Measurements from ENCODE around the gene LRRN2. TPM values are rescaled to one million over a fixed set of nuclear protein-coding genes. Genes with fewer than 3 reads are reported as not detected.

LRRN2 gene
- total RNA-seq, 1 experiment from 2014 or later = 5.3 TPM

GRCh38 chr1:204581759-204582158 lies 103.8 kb downstream of the LRRN2 start:
- Mint-ChIP-seq H3K9me3 (peaks cover 3% of the 10 kb centered on the region; the same call in 1 of the 2 replicates), H3K4me3 (no peak overlapping the region), H3K27ac (no peak overlapping the region), H3K27me3 (ENCODE audit: low read depth) (peaks cover 13% of the 10 kb centered on the region), H3K4me1 (peaks cover 47% of the 10 kb centered on the region), H3K36me3 (no peaks in the 10 kb centered on the region; the same call in 1 of the 2 replicates)
- CTCF ChIA-PET = interaction anchor here (0.9 kb wide), 1 partner anchor 165 kb away, joined by 3 read pairs; no protein-coding TSS in a partner anchor
- POLR2A ChIA-PET = no interaction called here
- DNase-seq (ENCODE audit: low spot score) (no peak), ATAC-seq (no peak)
- TF ChIP-seq JAZF1 (CRISPR knock-in tag; IDR thresholded peaks at IDR 0.05) (no peak), CDX4 (CRISPR knock-in tag; IDR thresholded peaks at IDR 0.05; ENCODE audit: borderline replicate concordance) (no peak), E2F5 (CRISPR knock-in tag; IDR thresholded peaks at IDR 0.05) (no peak), SOX15 (CRISPR knock-in tag; IDR thresholded peaks at IDR 0.05) (no peak), CREB1 (CRISPR knock-in tag; IDR thresholded peaks at IDR 0.05) (no peak)

- no peaks in the 10 kb centered on the region for H3K36me3 Mint-ChIP-seq
- no peak overlapping the region for H3K27ac Mint-ChIP-seq
- H3K4me3 Mint-ChIP-seq = no peak overlapping the region
- peaks cover 56% of the 10 kb centered on the region for H3K4me1 Mint-ChIP-seq
- no peaks in the 10 kb centered on the region for H3K9me3 Mint-ChIP-seq
- no peak for ATAC-seq
- DNase-seq (ENCODE audit: low spot score) = no peak
- TF ChIP-seq RORB (CRISPR knock-in tag; IDR thresholded peaks at IDR 0.05) (no peak), NFATC4 (CRISPR knock-in tag; IDR thresholded peaks at IDR 0.05) (no peak), CBFB (CRISPR knock-in tag; IDR thresholded peaks at IDR 0.05; ENCODE audit: low read depth) (no peak), STAT6 (CRISPR knock-in tag; conservative IDR thresholded peaks at IDR 0.05; ENCODE audit: low read depth) (no peak), RELA (CRISPR knock-in tag; IDR thresholded peaks at IDR 0.05; ENCODE audit: borderline replicate concordance) (no peak), TP53 (CRISPR knock-in tag; IDR thresholded peaks at IDR 0.05) (no peak), ZNF121 (CRISPR knock-in tag; IDR thresholded peaks at IDR 0.05) (no peak), NFE2L1 (CRISPR knock-in tag; IDR thresholded peaks at IDR 0.05) (no peak), FOXJ3 (CRISPR knock-in tag; IDR thresholded peaks at IDR 0.05; ENCODE audit: borderline replicate concordance) (no peak), HMGXB4 (CRISPR knock-in tag; IDR thresholded peaks at IDR 0.05) (no peak), SMAD4 (CRISPR knock-in tag; IDR thresholded peaks at IDR 0.05) (no peak), ATF2 (CRISPR knock-in tag; IDR thresholded peaks at IDR 0.05; ENCODE audit: borderline replicate concordance, low read depth) (no peak), ZBTB43 (CRISPR knock-in tag; IDR thresholded peaks at IDR 0.05) (no peak), GABPB1 (CRISPR knock-in tag; IDR thresholded peaks at IDR 0.05) (no peak), PREB (CRISPR knock-in tag; IDR thresholded peaks at IDR 0.05; ENCODE audit: borderline replicate concordance) (no peak)
- ChIA-PET POLR2A (no interaction called here), CTCF (interaction anchor here (0.9 kb wide), 1 partner anchor 166 kb away, joined by 3 read pairs; no protein-coding TSS in a partner anchor)
- peaks cover 15% of the 10 kb centered on the region for H3K27me3 Mint-ChIP-seq (ENCODE audit: low read depth)
Measured at GRCh38 chr1:204580862-204581261, 104.7 kb downstream of the LRRN2 start.

All from WTC11 (cell line).